Fibroblast of skin of scalp (primary cell): ENCODE measurements around the gene SEC16A.
"Not testable (repeated sequence)": the region's sequence is repeated elsewhere in the genome, so short reads cannot be mapped to it uniquely, and the experiment has no call there.

Source experiments
- DNase-seq: peaks from one replicate; pipeline ENCODE4 v3.0.0-alpha.2; 2013

The SEC16A gene

DNA sequence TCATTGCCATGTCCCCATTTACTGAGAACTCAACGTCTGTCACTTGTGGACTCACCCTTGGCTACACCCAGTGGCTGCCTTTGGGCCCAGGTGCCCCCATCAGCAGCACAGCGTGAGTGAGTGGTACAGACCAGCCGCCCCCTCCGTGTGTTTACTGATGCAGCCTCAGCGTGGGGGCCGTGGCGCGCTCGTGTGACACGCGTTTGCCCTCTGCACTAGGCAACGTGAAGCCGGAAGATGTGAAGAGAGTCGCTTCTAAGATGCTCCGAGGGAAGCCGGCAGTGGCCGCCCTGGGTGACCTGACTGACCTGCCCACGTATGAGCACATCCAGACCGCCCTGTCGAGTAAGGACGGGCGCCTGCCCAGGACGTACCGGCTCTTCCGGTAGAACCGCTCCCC, 60.0 kb downstream of the SEC16A start:
- DNase-seq = no peak

- no peak for DNase-seq
Observed at GRCh38 chr9:136421791-136422190, 61.0 kb downstream of the SEC16A start.

- DNase-seq = no peak
Observed at GRCh38 chr9:136419092-136419420, 63.8 kb downstream of the SEC16A start.

DNA sequence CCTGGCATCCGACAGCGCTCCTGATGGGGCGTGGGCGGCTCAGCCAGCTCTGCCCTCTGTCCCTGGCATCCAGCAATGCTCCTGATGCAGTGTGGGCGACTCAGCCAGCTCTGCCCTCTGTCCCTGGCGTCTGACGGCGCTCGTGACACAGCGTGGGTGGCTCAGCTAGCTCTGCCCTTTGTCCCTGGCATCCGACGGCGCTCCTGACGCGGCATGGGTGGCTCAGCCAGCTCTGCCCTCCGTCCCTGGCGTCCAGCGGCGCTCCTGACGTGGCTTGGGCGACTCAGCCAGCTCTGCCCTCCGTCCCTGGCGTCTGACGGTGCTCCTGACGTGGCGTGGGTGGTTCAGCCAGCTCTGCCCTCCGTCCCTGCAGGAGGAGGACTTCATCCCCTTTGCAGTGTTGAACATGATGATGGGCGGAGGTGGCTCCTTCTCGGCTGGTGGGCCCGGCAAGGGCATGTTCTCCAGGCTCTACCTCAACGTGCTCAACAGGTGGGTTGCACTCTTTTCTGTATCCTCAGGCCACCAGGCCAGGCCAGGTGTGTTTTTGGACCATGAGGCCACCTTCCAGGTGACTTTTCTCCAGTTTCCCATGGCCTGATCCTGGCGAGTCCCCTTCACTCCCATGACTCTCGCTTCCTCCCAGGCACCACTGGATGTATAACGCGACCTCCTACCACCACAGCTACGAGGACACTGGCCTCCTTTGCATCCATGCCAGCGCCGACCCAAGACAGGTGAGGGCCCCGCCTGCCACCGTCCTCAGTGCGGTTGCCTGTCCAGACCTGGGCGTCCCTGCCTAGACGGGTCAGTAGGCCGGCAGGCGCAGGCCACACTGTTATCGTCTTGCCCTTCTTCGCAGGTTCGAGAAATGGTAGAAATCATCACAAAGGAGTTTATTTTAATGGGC, 64.4 kb downstream of the SEC16A start:
- no peak for DNase-seq

DNA sequence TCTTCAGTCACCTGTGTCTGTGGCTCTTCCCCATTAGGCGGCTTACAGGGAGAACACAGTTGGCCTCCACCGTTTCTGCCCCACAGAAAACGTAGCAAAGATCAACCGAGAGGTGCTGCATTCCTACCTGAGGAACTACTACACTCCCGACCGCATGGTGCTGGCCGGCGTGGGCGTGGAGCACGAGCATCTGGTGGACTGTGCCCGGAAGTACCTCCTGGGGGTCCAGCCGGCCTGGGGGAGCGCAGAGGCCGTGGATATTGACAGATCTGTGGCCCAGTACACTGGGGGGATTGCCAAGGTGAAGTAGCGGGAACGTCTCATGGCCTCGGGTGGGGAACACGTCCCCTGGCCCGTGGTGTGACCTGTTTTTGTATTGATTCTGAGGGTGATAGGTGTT, 65.9 kb downstream of the SEC16A start:
- no peak for DNase-seq

GRCh38 chr9:136416427-136416826, 66.4 kb downstream of the SEC16A start:
- no peak for DNase-seq

- no peak for DNase-seq
Observed at GRCh38 chr9:136412962-136413361, 69.9 kb downstream of the SEC16A start.

GRCh38 chr9:136411378-136411777, 71.5 kb downstream of the SEC16A start:
- no peak for DNase-seq

DNA sequence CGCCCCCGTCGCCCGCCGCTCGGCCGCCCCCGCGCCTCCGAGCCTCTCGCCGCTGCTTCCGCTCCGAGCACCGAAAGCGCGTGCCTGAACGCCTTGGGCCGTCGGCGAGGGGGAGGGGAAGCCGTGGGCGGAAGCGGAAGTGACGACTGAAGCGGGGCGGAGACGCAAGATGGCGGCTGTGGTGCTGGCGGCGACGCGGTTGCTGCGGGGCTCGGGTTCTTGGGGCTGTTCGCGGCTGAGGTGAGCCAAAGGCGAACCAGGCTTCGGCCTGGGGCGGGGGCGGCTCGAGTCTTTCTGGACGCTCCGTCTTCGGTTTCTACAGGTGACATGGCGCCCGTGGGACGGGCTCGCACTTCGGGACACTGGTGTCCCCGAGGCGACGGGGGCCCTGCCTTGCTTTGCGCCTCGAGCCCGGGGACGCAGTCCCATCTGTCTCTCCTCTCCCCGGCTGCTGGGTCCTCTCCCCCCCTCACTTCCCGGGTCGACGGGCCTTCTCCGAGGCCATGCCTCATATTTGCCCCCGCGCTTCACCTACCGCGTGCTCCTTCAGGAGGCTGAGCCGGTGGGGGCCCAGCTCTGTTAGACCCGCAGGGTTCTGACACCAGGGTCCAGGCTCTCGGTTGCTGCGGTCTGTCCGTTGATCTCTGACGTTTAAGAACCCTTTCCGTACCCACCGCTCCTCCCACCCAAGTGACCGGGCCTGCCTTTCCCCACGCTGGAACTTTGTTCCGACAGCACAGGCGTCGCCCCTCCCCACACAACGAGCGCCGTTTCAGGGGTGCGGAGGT, 72.1 kb downstream of the SEC16A start, which contains the start of the genes ENTR1 and PMPCA:
ENTR1 (minus strand) TSS at position 115 of the 788 bp plus-strand sequence. CDS start 217 bp downstream, outside the sequence.
PMPCA (plus strand) TSS at position 159 of the 788 bp plus-strand sequence; CDS start at position 170, 11 bp downstream.
- peak; percentile 88 for DNase-seq

GRCh38 chr9:136409557-136410455, 73.0 kb downstream of the SEC16A start:
- DNase-seq = peak; percentile 31

- no peak for DNase-seq
Observed at GRCh38 chr9:136407911-136408310, 74.9 kb downstream of the SEC16A start.

GRCh38 chr9:136407061-136407460, 75.8 kb downstream of the SEC16A start:
- not testable (repeated sequence) for DNase-seq

DNA sequence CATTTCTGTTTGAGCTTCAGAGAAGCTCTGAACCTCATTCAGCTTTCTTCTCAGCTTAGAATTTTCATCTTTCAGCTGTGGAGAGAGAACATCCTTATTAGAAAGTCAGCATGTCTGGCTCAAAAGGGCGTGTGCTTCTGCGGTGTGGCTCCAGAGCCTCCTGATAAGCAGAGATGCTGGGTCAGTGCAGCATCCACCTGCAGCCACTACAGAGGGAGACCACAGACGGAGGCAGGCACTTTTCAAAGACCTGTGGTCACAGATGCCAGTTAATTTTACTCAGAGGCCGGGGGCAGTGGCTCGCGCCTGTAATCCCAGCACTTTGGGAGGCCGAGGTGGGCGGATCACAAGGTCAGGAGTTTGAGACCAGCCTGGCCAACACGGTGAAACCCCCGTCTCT, 76.9 kb downstream of the SEC16A start:
- not testable (repeated sequence) for DNase-seq

- DNase-seq = no peak
Observed at GRCh38 chr9:136405481-136405880, 77.4 kb downstream of the SEC16A start.

GRCh38 chr9:136404801-136405136, 78.1 kb downstream of the SEC16A start:
- DNase-seq = no peak

GRCh38 chr9:136403915-136404800, 78.7 kb downstream of the SEC16A start:
- DNase-seq = no peak

DNA sequence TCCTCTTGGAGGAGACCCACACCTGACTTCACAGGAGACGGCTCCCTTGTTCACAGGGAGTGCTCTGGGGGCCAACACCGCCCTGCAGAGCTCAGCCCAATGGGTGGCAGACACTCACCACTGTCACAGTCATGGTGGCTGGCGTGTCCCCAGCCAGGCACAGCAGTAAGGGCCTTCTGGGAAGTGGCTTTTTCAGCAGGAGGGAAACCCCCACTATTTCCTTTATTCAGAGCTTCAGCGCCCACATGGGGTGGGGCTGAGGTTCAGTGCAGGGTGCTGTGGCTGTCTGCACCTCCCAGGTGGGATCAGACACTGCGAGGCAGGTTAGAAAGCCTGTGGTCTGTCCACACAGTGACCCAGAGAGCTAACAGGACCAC, 79.3 kb downstream of the SEC16A start:
- no peak for DNase-seq

- DNase-seq = no peak
Observed at GRCh38 chr9:136402067-136402466, 80.8 kb downstream of the SEC16A start.

- DNase-seq = no peak
Observed at GRCh38 chr9:136401173-136401922, 81.5 kb downstream of the SEC16A start.

DNA sequence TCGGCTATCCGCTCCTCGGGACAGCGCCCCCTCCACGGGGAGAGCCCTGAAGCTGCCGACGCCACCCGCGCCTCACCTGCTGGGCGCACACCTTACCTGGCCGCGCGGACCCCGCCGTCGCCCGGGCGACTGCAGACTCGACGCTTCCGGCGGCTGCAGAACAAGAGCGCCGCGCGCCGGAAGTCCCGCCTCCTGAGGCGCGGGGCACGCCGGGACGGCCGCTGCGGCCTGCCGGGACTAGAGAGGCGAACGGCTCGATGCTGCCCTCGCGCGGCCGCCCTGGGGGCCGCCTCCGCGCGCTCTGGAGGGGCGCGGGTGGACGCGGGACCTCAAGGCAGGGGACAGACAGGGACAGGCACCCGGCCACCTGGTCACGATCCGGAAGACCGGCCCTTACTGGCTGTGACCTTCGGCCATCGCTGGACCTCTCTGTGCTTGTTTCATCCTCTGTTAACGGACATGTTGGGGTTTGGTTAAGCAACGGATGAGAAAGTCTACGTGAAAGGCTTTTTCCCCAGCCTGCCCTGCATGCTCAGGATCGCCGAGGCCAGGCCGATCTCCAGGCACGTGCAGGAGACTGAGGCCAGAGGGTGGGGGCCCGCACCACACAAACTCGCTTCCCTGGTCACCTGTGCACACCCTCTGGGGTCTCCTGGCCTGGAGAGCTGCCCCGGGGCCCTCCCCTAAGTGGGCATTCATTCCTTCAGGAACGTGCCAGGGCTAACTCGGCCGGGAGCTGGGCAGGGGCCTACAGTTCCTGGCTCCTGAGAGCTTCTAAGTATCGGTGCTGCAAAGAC, 82.6 kb downstream of the SEC16A start, which contains the start of gene SNAPC4:
SNAPC4 (minus strand) TSS at position 133 of the 797 bp plus-strand sequence. CDS start 1,742 bp downstream, outside the sequence.
- DNase-seq = peak; percentile 84
